SK-N-SH (cell line): ENCODE data around the gene STARD8. TPM values are rescaled to one million over a fixed set of nuclear protein-coding genes. Genes with fewer than 3 reads are reported as not detected.

Source experiments
- CTCF ChIA-PET: fragments of 300-600, 350-600 bp; formaldehyde crosslinking; extraction: SDS; loops from one replicate; lab custom pipeline; 2021; lab: Yijun Ruan, JAX
- POLR2A ChIA-PET: fragments of 350-600 bp; sonication (Branson Sonifier 250); formaldehyde crosslinking; extraction: SDS; loops from one replicate; lab custom pipeline; 2020; ENCODE audit warnings: antibody characterized with exemption, inconsistent platforms; lab: Yijun Ruan, JAX
- DNase-seq: peaks from one replicate; pipeline ENCODE4 v3.0.0; 2012
- H2AFZ ChIP-seq: fragments of 200-600 bp; sonication (generic); 2 replicates; pipeline ENCODE4 v1.8.1; 2016; ENCODE audit warnings: antibody characterized with exemption, mild to moderate bottlenecking, low read depth
- H3F3A ChIP-seq: fragments of 200-600 bp; sonication (generic); replicated peaks from 2 replicates; pipeline ENCODE3; 2016; ENCODE audit warnings: antibody characterized with exemption, mild to moderate bottlenecking; ENCODE audit not compliant: insufficient read depth
- H3K27ac ChIP-seq, 2 experiments: fragments of 200-500 bp in 1 of 2; fragments of 200-600 bp in 1 of 2; sonication (Bioruptor generic) in 1 of 2; sonication (generic), shearing (Covaris generic) in 1 of 2; 2 replicates each; pipeline versions ENCODE4 v1.5.1 to v1.6.1; 2014 to 2016; ENCODE audit warnings: low read depth in 2 of 2, inconsistent platforms in 1 of 2, low read length in 1 of 2, mild to moderate bottlenecking in 1 of 2, mixed read lengths in 1 of 2
- H3K27me3 ChIP-seq: fragments of 200-600 bp; sonication (generic), shearing (Covaris generic); 2 replicates; pipeline ENCODE4 v1.6.1; 2016; ENCODE audit warnings: mixed run types; ENCODE audit not compliant: insufficient read depth
- H3K36me3 ChIP-seq, 2 experiments: fragments of 200-500 bp in 1 of 2; fragments of 200-600 bp in 1 of 2; sonication (Bioruptor generic) in 1 of 2; sonication (generic) in 1 of 2; replicated peaks in 1 of 2; 2 replicates each; pipeline versions ENCODE3 to v1.5.1; 2014 to 2016; ENCODE audit warnings: low read length in 1 of 2, mild to moderate bottlenecking in 1 of 2; ENCODE audit not compliant: insufficient read depth in 2 of 2, control insufficient read depth in 1 of 2
- H3K4me1 ChIP-seq, 2 experiments: fragments of 200-500 bp in 1 of 2; fragments of 200-600 bp in 1 of 2; sonication (Bioruptor generic) in 1 of 2; sonication (generic), shearing (Covaris generic) in 1 of 2; 2 replicates each; pipeline versions ENCODE4 v1.5.1 to v1.6.1; 2014 to 2016; ENCODE audit warnings: low read depth in 1 of 2, low read length in 1 of 2, mixed run types in 1 of 2; ENCODE audit not compliant: insufficient read depth in 2 of 2, control insufficient read depth in 1 of 2
- H3K4me2 ChIP-seq: fragments of 200-600 bp; sonication (generic), shearing (Covaris generic); 2 replicates; pipeline ENCODE4 v1.6.1; 2017; ENCODE audit warnings: mixed run types
- H3K4me3 ChIP-seq, 2 experiments: fragments of 200-500 bp in 1 of 2; fragments of 200-600 bp in 1 of 2; sonication (Bioruptor generic) in 1 of 2; sonication (generic), shearing (Covaris generic) in 1 of 2; 2 replicates each; pipeline versions ENCODE4 v1.5.1 to v1.8.1; 2014 to 2016; ENCODE audit warnings: low read depth in 2 of 2, inconsistent platforms in 1 of 2, low read length in 1 of 2, mild to moderate bottlenecking in 1 of 2, mixed read lengths in 1 of 2, moderate library complexity in 1 of 2
- H3K79me2 ChIP-seq: fragments of 200-600 bp; sonication (generic); 2 replicates; pipeline ENCODE4 v1.8.1; 2017; ENCODE audit warnings: mild to moderate bottlenecking; ENCODE audit not compliant: insufficient read depth
- H3K9ac ChIP-seq: fragments of 200-600 bp; sonication (generic); 2 replicates; pipeline ENCODE4 v1.6.1; 2017; ENCODE audit warnings: mixed run types
- H3K9me2 ChIP-seq: fragments of 200-600 bp; sonication (generic); 2 replicates; pipeline ENCODE4 v1.6.1; 2017; ENCODE audit warnings: mixed run types
- H3K9me3 ChIP-seq: fragments of 200-600 bp; sonication (generic); 2 replicates; pipeline ENCODE4 v1.6.1; 2017; ENCODE audit warnings: mixed run types, mild to moderate bottlenecking, moderate library complexity
- H4K20me1 ChIP-seq: fragments of 200-600 bp; sonication (generic); 2 replicates; pipeline ENCODE4 v1.6.1; 2017; ENCODE audit warnings: mild to moderate bottlenecking, mixed run types; ENCODE audit not compliant: insufficient read depth
- CHD2 ChIP-seq: fragments of 150-350 bp; IDR thresholded peaks from 2 replicates; pipeline ENCODE4 v1.6.1; 2018; ENCODE audit warnings: low read length; ENCODE audit not compliant: partially characterized antibody
- EP300 ChIP-seq, 2 experiments: IDR thresholded peaks; 2 replicates each; pipeline versions ENCODE4 v1.4.0 to v1.6.1; 2012; ENCODE audit warnings: borderline replicate concordance in 1 of 2, low read depth in 1 of 2, low read length in 1 of 2
- JUND ChIP-seq: IDR thresholded peaks from 2 replicates; pipeline ENCODE4 v1.4.0; 2012
- RAD21 ChIP-seq: IDR thresholded peaks from 2 replicates; pipeline ENCODE4 v1.6.1; 2012; ENCODE audit warnings: mild to moderate bottlenecking, low read length
- RCOR1 ChIP-seq: fragments of 150-350 bp; IDR thresholded peaks from 2 replicates; pipeline ENCODE4 v1.6.1; 2017; ENCODE audit warnings: antibody characterized with exemption, low read length
- RFX5 ChIP-seq: IDR thresholded peaks from 2 replicates; pipeline ENCODE4 v1.6.1; 2012; ENCODE audit warnings: mild to moderate bottlenecking, improper control_type of control experiment, low read length
- RXRA ChIP-seq: IDR thresholded peaks from 2 replicates; pipeline ENCODE4 v1.4.0; 2012; ENCODE audit warnings: low read depth, mild to moderate bottlenecking, borderline replicate concordance
- TCF12 ChIP-seq: IDR thresholded peaks from 2 replicates; pipeline ENCODE4 v1.4.0; 2012
- USF1 ChIP-seq: IDR thresholded peaks from 2 replicates; pipeline ENCODE4 v1.4.0; 2012; ENCODE audit warnings: low read depth, borderline replicate concordance
- YY1 ChIP-seq: IDR thresholded peaks from 2 replicates; pipeline ENCODE4 v1.4.0; 2012; ENCODE audit warnings: low read depth, mild to moderate bottlenecking
- WGBS: methylation state at CpG from one replicate; pipeline ENCODE4 v1.1.6; 2017; ENCODE audit warnings: low lambda C conversion rate; 5-methylcytosine and 5-hydroxymethylcytosine counted together
- polyA plus RNA-seq, 3 experiments: library from polyadenylated mRNA; depleted of rRNA; stranded (reverse); fragments of >200 nt; gene quantifications; 2 replicates each; pipeline ENCODE4 v1.2.3, GENCODE V29; 2012
- TF ChIP-seq, protein P1 (sequence below): IDR thresholded peaks from 2 replicates; pipeline ENCODE4 v1.4.0; 2012; ENCODE audit warnings: low read depth, borderline replicate concordance
- TF ChIP-seq, protein P2 (sequence below): fragments of 200-600 bp; sonication (generic); IDR thresholded peaks from 2 replicates; pipeline ENCODE4 v1.6.1; 2017; ENCODE audit warnings: antibody characterized with exemption, mild to moderate bottlenecking, moderate library complexity

The STARD8 gene
- polyA plus RNA-seq, 1 of the 3 experiments (the other 2 are of a cell fraction) = 2.6 TPM

- H2AFZ ChIP-seq = no peak overlapping the region
- no peak for TF ChIP-seq CHD2
- TF ChIP-seq, protein P1, sequence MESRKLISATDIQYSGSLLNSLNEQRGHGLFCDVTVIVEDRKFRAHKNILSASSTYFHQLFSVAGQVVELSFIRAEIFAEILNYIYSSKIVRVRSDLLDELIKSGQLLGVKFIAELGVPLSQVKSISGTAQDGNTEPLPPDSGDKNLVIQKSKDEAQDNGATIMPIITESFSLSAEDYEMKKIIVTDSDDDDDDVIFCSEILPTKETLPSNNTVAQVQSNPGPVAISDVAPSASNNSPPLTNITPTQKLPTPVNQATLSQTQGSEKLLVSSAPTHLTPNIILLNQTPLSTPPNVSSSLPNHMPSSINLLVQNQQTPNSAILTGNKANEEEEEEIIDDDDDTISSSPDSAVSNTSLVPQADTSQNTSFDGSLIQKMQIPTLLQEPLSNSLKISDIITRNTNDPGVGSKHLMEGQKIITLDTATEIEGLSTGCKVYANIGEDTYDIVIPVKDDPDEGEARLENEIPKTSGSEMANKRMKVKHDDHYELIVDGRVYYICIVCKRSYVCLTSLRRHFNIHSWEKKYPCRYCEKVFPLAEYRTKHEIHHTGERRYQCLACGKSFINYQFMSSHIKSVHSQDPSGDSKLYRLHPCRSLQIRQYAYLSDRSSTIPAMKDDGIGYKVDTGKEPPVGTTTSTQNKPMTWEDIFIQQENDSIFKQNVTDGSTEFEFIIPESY = no peak
- TF ChIP-seq, all 33 proteins: peak for 0
- H3K4me1 ChIP-seq = no peaks in the 10 kb centered on the region
- no peak overlapping the region for H3K4me2 ChIP-seq
- 21% methylated on average over 2 of the region's 2 CpGs for whole genome bisulfite sequencing
- no peaks in the 10 kb centered on the region for H3K9me3 ChIP-seq
- no peak overlapping the region for H3K9ac ChIP-seq
- no peaks in the 10 kb centered on the region for H3F3A ChIP-seq
- DNase-seq = no peak
- no peaks in the 10 kb centered on the region for H3K36me3 ChIP-seq
- no peaks in the 10 kb centered on the region for H3K9me2 ChIP-seq
- POLR2A ChIA-PET = no interaction called here
- CTCF ChIA-PET = no interaction called here
- no peak overlapping the region for H3K4me3 ChIP-seq
- no peaks in the 10 kb centered on the region; the same call in 1 of the 2 replicates for H3K27me3 ChIP-seq
- H3K27ac ChIP-seq = no peak overlapping the region
- H3K79me2 ChIP-seq = no peaks in the 10 kb centered on the region
- no peaks in the 10 kb centered on the region for H4K20me1 ChIP-seq
Measured at GRCh38 chrX:68758671-68759070, 111.2 kb downstream of the STARD8 start.

DNA sequence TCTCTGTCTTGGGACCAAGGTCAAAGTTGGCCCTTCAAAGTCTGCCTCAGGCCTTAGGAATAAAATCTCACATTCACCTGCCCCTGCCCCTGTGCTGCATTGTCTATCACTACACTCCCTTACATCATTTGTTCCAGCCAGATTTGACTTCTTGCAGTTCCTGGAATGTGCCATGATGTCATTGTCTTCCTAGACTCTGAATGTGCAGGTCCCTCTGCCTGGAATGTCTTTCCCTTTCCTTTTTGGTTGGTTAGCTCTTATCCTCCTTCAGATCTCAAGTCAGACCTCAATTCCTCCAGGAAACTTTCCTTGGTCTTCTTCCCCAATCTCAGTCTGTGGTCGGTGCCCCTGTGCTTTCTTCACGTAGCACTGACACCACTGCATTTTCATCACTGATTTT, 113.6 kb downstream of the STARD8 start:
- 5% methylated on average over 2 of the region's 2 CpGs for WGBS
- no peaks in the 10 kb centered on the region for H3K36me3 ChIP-seq
- no peak for TF ChIP-seq RFX5
- TF ChIP-seq RCOR1 = no peak
- no peak for TF ChIP-seq EP300 (IDR thresholded peaks at IDR 0.05; ENCODE audit: borderline replicate concordance in 1 of 2, low read depth in 1 of 2, low read length in 1 of 2)
- TF ChIP-seq RXRA = no peak
- TF ChIP-seq, all 33 proteins: peak for 0
- H3K4me3 ChIP-seq = no peak overlapping the region
- no peaks in the 10 kb centered on the region for H3K9me3 ChIP-seq
- no peak overlapping the region for H3K4me2 ChIP-seq
- CTCF ChIA-PET = no interaction called here
- no peaks in the 10 kb centered on the region for H3K9me2 ChIP-seq
- H3K9ac ChIP-seq = no peak overlapping the region
- POLR2A ChIA-PET = no interaction called here
- no peaks in the 10 kb centered on the region for H4K20me1 ChIP-seq
- H3K4me1 ChIP-seq = no peaks in the 10 kb centered on the region
- peaks cover 5% of the 10 kb centered on the region; the same call in 1 of the 2 replicates for H3K27me3 ChIP-seq
- no peaks in the 10 kb centered on the region for H3K79me2 ChIP-seq
- no peak overlapping the region for H2AFZ ChIP-seq
- no peak overlapping the region for H3K27ac ChIP-seq
- DNase-seq = no peak
- no peaks in the 10 kb centered on the region for H3F3A ChIP-seq

GRCh38 chrX:68762766-68763165, 115.3 kb downstream of the STARD8 start:
- H4K20me1 ChIP-seq = no peaks in the 10 kb centered on the region
- H3F3A ChIP-seq = no peaks in the 10 kb centered on the region
- H3K79me2 ChIP-seq = no peaks in the 10 kb centered on the region
- ChIA-PET POLR2A (no interaction called here), CTCF (no interaction called here)
- H3K4me3 ChIP-seq = no peak overlapping the region
- no peaks in the 10 kb centered on the region for H3K9me2 ChIP-seq
- no peak overlapping the region for H3K4me2 ChIP-seq
- H2AFZ ChIP-seq = no peak overlapping the region
- H3K27ac ChIP-seq = no peak overlapping the region
- TF ChIP-seq, protein P1 = no peak
- TF ChIP-seq JUND (no peak), EP300 (IDR thresholded peaks at IDR 0.05; ENCODE audit: borderline replicate concordance in 1 of 2, low read depth in 1 of 2, low read length in 1 of 2) (no peak), YY1 (no peak), CHD2 (no peak), RAD21 (no peak), USF1 (no peak), TCF12 (no peak), RXRA (no peak)
- TF ChIP-seq, protein P2, sequence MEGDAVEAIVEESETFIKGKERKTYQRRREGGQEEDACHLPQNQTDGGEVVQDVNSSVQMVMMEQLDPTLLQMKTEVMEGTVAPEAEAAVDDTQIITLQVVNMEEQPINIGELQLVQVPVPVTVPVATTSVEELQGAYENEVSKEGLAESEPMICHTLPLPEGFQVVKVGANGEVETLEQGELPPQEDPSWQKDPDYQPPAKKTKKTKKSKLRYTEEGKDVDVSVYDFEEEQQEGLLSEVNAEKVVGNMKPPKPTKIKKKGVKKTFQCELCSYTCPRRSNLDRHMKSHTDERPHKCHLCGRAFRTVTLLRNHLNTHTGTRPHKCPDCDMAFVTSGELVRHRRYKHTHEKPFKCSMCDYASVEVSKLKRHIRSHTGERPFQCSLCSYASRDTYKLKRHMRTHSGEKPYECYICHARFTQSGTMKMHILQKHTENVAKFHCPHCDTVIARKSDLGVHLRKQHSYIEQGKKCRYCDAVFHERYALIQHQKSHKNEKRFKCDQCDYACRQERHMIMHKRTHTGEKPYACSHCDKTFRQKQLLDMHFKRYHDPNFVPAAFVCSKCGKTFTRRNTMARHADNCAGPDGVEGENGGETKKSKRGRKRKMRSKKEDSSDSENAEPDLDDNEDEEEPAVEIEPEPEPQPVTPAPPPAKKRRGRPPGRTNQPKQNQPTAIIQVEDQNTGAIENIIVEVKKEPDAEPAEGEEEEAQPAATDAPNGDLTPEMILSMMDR = no peak
- H3K27me3 ChIP-seq = peaks cover 5% of the 10 kb centered on the region; the same call in 1 of the 2 replicates
- H3K36me3 ChIP-seq = no peaks in the 10 kb centered on the region
- no peak for DNase-seq
- H3K4me1 ChIP-seq = no peaks in the 10 kb centered on the region
- no peaks in the 10 kb centered on the region for H3K9me3 ChIP-seq
- H3K9ac ChIP-seq = no peak overlapping the region
